Ovary (tissue), 9 donors: ENCODE data around the gene RTKN. TPM values are rescaled to one million over a fixed set of nuclear protein-coding genes. Genes with fewer than 3 reads are reported as not detected.

Experiments used
- DNase-seq, 5 donors: peaks; one replicate each; pipeline ENCODE4 v3.0.0-alpha.2; 2019 to 2020
- H3K27ac ChIP-seq, 2 donors: fragments of 200-600 bp; one replicate each; pipeline versions ENCODE4 v1.5.1 to v1.8.0; 2019 to 2022
- H3K27me3 ChIP-seq: fragments of 200-600 bp; one replicate; pipeline ENCODE4 v1.8.0; 2022
- H3K36me3 ChIP-seq: fragments of 200-600 bp; sonication (generic); one replicate; pipeline ENCODE4 v1.5.1; 2019
- H3K4me1 ChIP-seq: one replicate; pipeline ENCODE4 v1.8.1; 2013; ENCODE audit warnings: mild to moderate bottlenecking, moderate library complexity; ENCODE audit not compliant: insufficient read depth
- H3K4me3 ChIP-seq: fragments of 200-600 bp; sonication (generic); one replicate; pipeline ENCODE4 v1.5.1; 2017
- H3K9me3 ChIP-seq, 2 donors: fragments of 200-600 bp in 1 of 2; sonication (generic) in 1 of 2; one replicate each; pipeline versions ENCODE4 v1.5.1 to v1.8.1; 2013 to 2019; ENCODE audit warnings: mild to moderate bottlenecking in 1 of 2, moderate library complexity in 1 of 2
- CTCF ChIP-seq, 3 donors: fragments of 450-650 bp in 2 of 3; fragments of 200-600 bp in 1 of 3; IDR thresholded peaks; one replicate each; pipeline versions ENCODE4 v1.5.1 to v1.8.0; 2016 to 2022; ENCODE audit warnings: antibody characterized with exemption in 3 of 3, mild to moderate bottlenecking in 1 of 3
- EP300 ChIP-seq: sonication (generic); formaldehyde crosslinking; IDR thresholded peaks from one replicate; pipeline ENCODE4 v1.6.1; 2017; ENCODE audit warnings: antibody characterized with exemption
- POLR2A ChIP-seq: fragments of 450-650 bp; IDR thresholded peaks from one replicate; pipeline ENCODE4 v1.6.1; 2017; ENCODE audit warnings: antibody characterized with exemption, mild to moderate bottlenecking, moderate library complexity
- whole genome bisulfite sequencing, 3 donors: extraction: QIAGEN DNeasy Blood & Tissue Kit in 1 of 3; methylation state at CpG; one replicate each; pipeline versions ENCODE4 v1.1.5 to v1.1.7; 2013 to 2017; 5-methylcytosine and 5-hydroxymethylcytosine counted together
- intact Hi-C, 4 donors: fragments of 100-400 bp; cut with DNase I; formaldehyde crosslinking; loops; one replicate each; pipeline versions ENCODE4 v1.11.0 to v1.15.1; 2022 to 2023
- polyA plus RNA-seq, 2 donors: library from polyadenylated mRNA; stranded (reverse); fragments of 200-250 nt in 1 of 2; fragments of 350-450 nt in 1 of 2; fragmentation: Illumina TruSeq in 1 of 2; extraction: RNeasy Lipid Tissue Mini Kit (QIAGEN cat#74804) in 1 of 2; gene quantifications; one replicate each; pipeline ENCODE4 v1.2.3, GENCODE V29; 2013 to 2014
- total RNA-seq, 7 donors: library from RNA; depleted of rRNA in 2 of 7; stranded (reverse); fragments of >200 nt in 2 of 7; fragmentation: NEBNext Ultra II Directional in 3 of 7; extraction: Animal tissue kit (Norgen Biotek cat#: 25700) in 3 of 7; gene quantifications; one replicate each; pipeline versions ENCODE4 v1.1.0 to v1.2.4, GENCODE V29; 2016 to 2023
- donor health status: DM: no; HTN: no; CAD: no; lungs with moderate emphysema.
- donor health status: DM: no; HTN: no; CAD: no.
- donor health status: Bipolar disorder and iron deficiency.
- donor health status: DM: yes; HTN: yes; CAD: no.
- donor health status: DM: no; HTN: no; CAD: no.
- donor health status: DM: yes; HTN: yes; CAD: no.

RTKN gene
- total and polyA plus RNA-seq, 9 donors = 1.6 to 30.9 (median 11.5) TPM

- H3K9me3 ChIP-seq = no peaks in the 10 kb centered on the region
- no peak for DNase-seq
- TF ChIP-seq EP300 = no peak
- intact Hi-C loops = no loop called here
- H3K4me1 ChIP-seq = no peaks in the 10 kb centered on the region
- H3K27me3 ChIP-seq = no peaks in the 10 kb centered on the region
- no peaks in the 10 kb centered on the region for H3K36me3 ChIP-seq
- no peak overlapping the region for H3K4me3 ChIP-seq
- H3K27ac ChIP-seq = no peak overlapping the region
Observed at GRCh38 chr2:74399785-74400184, 42.0 kb downstream of the RTKN start.

GRCh38 chr2:74396149-74396548 lies 45.6 kb downstream of the RTKN start:
- Histone ChIP-seq H3K4me3 (no peak overlapping the region), H3K9me3 (no peaks in the 10 kb centered on the region), H3K27ac (no peak overlapping the region), H3K4me1 (peaks cover 1% of the 10 kb centered on the region), H3K27me3 (no peaks in the 10 kb centered on the region), H3K36me3 (no peaks in the 10 kb centered on the region)
- no peak for TF ChIP-seq CTCF (IDR thresholded peaks at IDR 0.05)
- TF ChIP-seq POLR2A = no peak
- no peak for TF ChIP-seq EP300
- intact Hi-C loops = no loop called here
- 94 to 95% (median 94%) methylated on average over 2 of the region's 2 CpGs for WGBS, 3 donors
- no peak for DNase-seq

DNA sequence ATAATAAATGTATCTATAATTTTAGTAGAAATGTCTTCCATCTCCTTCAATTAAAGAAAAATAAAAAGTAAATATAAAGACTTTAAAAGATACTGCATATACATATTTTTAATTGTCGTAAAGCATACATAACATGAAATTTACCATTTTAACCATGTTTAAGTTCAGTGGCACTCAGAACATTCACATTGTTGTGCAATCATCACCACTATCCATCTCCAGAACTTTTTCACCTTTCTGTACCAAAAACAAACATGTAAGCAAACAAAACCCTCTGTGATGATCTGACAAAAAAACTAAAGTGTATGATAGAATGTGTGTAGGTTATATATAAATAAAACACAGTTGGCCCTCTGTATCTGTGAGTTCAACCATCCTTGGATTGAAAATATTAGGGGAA lies 48.2 kb downstream of the RTKN start:
- H3K36me3 ChIP-seq = no peaks in the 10 kb centered on the region
- H3K4me1 ChIP-seq = peaks cover 15% of the 10 kb centered on the region
- TF ChIP-seq POLR2A = no peak
- no peak for TF ChIP-seq CTCF (IDR thresholded peaks at IDR 0.05)
- TF ChIP-seq EP300 = no peak
- DNase-seq = no peak
- intact Hi-C loops = no loop called here
- H3K4me3 ChIP-seq = no peak overlapping the region
- no peaks in the 10 kb centered on the region for H3K27me3 ChIP-seq
- no peaks in the 10 kb centered on the region for H3K9me3 ChIP-seq
- 89 to 98% (median 91%) methylated on average over 1 of the region's 1 CpG for WGBS, 3 donors
- H3K27ac ChIP-seq = no peak overlapping the region

GRCh38 chr2:74392449-74392743 lies 49.3 kb downstream of the RTKN start:
- no peak overlapping the region for H3K27ac ChIP-seq
- H3K4me3 ChIP-seq = peak overlapping the region; percentile 89
- H3K9me3 ChIP-seq = no peaks in the 10 kb centered on the region
- peaks cover 15% of the 10 kb centered on the region for H3K4me1 ChIP-seq
- DNase-seq = no peak
- H3K27me3 ChIP-seq = no peaks in the 10 kb centered on the region
- TF ChIP-seq CTCF (IDR thresholded peaks at IDR 0.05) (no peak), EP300 (no peak), POLR2A (no peak)
- intact Hi-C loops = no loop called here
- 53 to 63% (median 62%) methylated on average over 13 of the region's 13 CpGs for WGBS, 3 donors
- H3K36me3 ChIP-seq = no peaks in the 10 kb centered on the region

DNA sequence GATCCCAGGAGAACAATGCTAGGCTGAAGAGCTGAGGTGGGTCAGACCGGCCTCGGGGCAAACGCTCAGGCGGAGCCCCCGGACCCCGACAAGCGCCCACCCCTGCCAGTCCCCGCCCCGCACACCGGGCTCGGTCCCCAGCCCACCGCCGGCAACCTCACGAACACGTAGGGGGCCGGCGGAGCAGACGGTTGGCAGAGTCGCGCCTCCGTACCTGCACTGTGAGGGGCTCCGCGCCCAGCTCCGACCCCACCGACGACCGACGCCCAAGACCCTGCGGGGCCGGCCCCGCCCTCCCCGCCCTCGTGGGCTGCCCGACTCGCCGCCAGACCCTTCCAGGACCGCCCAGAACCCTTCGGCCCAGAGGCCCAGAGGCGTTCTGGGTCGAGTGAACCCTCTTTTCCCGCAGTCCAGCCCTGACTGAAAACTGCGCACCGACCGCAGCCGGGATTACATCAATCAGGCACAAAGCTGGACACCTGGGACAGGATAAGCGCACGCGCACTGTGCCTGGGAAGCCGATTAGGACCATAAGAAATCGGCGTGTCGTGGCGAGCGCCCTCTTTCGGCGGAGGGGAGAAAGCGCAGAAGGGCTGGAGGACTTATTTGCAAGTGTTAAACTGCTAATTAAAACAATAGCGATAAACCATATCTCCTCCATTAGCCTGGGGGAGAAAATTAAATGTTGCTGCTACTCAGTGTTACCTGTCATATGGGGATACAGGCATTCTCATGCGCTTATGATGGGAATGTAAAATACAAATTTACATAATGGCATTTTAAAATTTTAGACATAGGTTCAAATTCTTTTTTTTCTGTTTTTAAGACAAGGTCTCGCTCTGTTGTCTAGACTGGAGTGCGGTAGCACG lies 49.9 kb downstream of the RTKN start:
- intact Hi-C loops = no loop called here
- no peaks in the 10 kb centered on the region for H3K27me3 ChIP-seq
- peak; percentile 90 to 97 (median 96) for DNase-seq
- H3K4me1 ChIP-seq = peaks cover 15% of the 10 kb centered on the region
- peak overlapping the region; percentile 89 for H3K4me3 ChIP-seq
- peak overlapping the region; percentile 67 to 89 for H3K27ac ChIP-seq
- no peaks in the 10 kb centered on the region for H3K9me3 ChIP-seq
- WGBS, 3 donors = 0 to 1% (median 0%) methylated on average over 44 to 62 of the region's 62 CpGs
- no peaks in the 10 kb centered on the region for H3K36me3 ChIP-seq
- peak; percentile 43 for TF ChIP-seq POLR2A
- peak; percentile 84 to 96 (median 91) for TF ChIP-seq CTCF (IDR thresholded peaks at IDR 0.05)
- no peak for TF ChIP-seq EP300
